SIG-M5 (cell line): ENCODE results near the gene SUDS3.
A peak's percentile ranks its signal among the peaks of the same experiment; 100 is the strongest.
"Not testable (repeated sequence)": the region's sequence is repeated elsewhere in the genome, so short reads cannot be mapped to it uniquely, and the experiment has no call there.

ENCODE experiments used
- DNase-seq: peaks from one replicate; lab custom pipeline; 2025; lab: John Stamatoyannopoulos, UW

SUDS3 gene

DNA sequence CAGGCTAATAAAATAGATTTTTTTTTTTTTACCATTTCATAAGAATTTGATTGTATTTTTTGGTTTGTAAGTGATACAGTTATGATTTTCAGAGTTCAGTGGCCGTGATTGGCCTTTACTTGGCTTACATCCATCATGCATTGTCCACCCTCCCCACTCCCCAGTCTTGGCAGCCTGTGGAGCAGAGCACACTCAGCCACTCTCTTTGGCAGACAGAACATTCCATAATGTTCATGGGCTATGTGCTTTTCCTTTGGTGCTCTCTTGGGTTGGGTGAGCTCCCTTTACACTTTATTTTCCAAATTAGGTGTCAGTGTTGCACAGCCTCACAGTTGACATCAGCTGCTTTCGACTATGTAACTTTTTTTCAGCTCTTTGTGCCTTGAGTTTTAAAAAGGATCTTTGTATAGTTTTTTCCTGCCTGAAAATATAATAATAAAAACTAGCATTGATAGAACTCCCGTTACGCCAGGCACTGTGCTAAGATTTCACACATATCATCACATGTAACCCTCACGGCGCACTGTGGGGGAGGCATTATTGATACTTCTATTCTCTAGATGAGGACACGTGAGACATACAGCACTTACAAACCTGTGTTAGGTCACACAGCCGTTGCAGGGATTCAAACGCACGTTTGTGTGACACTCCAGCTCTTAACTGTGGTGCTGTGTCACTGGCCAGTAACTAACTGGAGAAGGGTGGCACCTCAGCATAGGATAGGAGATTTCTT lies 21.5 kb downstream of the SUDS3 start:
- DNase-seq, result no peak

GRCh38 chr12:118398524-118398923 lies 22.2 kb downstream of the SUDS3 start:
- DNase-seq, result no peak

DNA sequence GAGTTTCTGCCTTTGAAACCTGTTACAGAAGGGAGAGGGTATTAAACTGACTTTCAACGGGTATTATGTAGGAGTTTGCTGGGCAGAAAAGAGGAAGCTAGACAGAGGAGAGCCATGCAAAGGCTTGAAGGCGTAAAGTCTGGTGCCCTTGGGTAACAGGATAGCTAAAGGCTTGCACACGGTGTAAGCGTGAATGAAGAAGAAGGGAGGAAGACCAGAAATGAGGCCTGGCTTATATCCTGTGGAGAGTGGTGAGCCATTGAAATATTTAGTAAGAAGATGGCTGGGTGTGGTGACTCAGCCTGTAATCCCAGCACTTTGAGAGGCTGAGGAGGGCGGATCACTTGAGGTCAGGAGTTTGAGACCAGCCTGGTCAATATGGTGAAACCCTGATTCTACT lies 22.6 kb downstream of the SUDS3 start:
- peak; percentile 80 for DNase-seq

- no peak for DNase-seq
These were observed 25.9 kb downstream of the SUDS3 start for GRCh38 chr12:118402251-118402650.

- no peak for DNase-seq
These were observed 28.6 kb downstream of the SUDS3 start for GRCh38 chr12:118404876-118405521.

GRCh38 chr12:118408241-118408640 lies 31.9 kb downstream of the SUDS3 start:
- not testable (repeated sequence) for DNase-seq

- no peak for DNase-seq
These were observed 33.5 kb downstream of the SUDS3 start for GRCh38 chr12:118409834-118410233.

DNA sequence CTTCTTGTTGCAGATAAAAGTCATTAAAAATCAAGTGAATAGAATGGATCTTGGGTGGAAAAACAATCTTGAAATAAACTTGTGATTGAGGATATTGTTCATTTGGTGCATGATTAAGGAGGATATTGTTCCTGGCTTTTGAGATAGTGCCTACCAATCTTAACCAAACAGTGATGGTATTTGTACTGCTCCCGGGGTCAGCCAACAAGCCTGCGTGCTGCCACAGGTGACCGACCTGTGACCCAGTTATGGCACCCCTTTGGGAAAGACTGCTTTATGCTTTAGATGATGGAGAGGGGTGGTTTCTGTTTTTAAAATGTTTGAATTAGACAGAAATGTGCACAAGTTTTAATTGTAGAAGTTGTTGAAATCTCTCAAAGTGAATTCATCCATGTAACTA lies 41.6 kb downstream of the SUDS3 start:
- no peak for DNase-seq

DNA sequence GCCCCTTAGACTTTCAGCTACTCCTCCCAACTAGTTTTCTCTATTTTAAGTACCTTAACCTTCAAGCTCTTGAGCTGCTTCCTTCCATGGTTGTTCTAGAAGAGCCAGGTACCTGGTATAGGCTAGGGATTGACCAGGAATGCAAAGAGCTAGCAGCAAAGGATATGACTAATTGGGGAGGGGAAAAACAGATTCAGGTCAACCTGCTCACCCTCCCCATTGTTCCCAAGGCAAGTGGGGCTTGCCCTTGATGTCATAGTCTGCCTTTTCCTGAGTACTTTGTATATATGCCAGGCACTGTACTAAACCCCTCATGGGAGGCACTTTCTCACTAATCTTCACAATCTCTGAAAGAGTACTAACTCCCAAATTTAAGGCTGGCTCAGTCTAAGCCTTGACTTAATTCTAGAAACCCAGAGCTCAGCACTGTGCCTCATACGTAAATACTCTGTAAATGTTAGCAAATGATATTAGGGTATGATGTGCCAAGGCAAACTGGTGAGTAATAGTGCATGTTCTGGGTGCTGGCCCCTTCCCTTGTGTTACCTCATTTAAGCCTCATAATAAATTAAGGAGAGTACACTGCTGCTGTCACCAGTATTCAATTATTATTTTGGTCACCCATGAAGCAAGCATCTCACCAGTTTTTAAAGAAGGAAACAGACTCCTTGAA lies 42.2 kb downstream of the SUDS3 start:
- DNase-seq, result no peak

GRCh38 chr12:118420673-118421072 lies 44.3 kb downstream of the SUDS3 start:
- DNase-seq, result no peak

- no peak for DNase-seq
These were observed 48.5 kb downstream of the SUDS3 start for GRCh38 chr12:118424884-118425283.

GRCh38 chr12:118425364-118425763 lies 49.0 kb downstream of the SUDS3 start:
- no peak for DNase-seq

- no peak for DNase-seq
These were observed 51.5 kb downstream of the SUDS3 start for GRCh38 chr12:118427819-118428218.

- DNase-seq, result no peak
These were observed 52.3 kb downstream of the SUDS3 start for GRCh38 chr12:118428643-118429042.

- DNase-seq, result no peak
These were observed 53.5 kb downstream of the SUDS3 start for GRCh38 chr12:118429688-118430383.

- DNase-seq, result no peak
These were observed 54.2 kb downstream of the SUDS3 start for GRCh38 chr12:118430516-118430915.

- no peak for DNase-seq
These were observed 56.6 kb downstream of the SUDS3 start for GRCh38 chr12:118432812-118433545.

- DNase-seq, result no peak
These were observed 59.8 kb downstream of the SUDS3 start for GRCh38 chr12:118436002-118436730.

DNA sequence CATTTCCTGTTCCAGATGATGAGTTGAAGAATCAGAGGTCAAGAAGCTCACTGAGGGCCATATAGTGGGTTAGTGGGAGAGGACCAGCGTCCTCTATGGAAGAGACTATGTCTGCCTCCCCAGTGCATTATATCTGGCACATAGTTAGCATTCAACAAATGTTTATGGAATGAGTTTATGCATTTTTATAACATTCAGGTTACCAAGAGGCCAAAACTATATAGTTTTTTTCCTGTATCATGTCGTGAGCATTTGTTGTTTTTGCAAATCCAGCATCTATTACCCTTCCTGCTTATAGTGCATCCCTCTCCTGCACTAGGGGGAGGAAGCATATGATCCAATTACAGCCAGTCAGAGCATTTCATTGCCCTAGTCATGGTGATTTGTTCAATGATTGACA lies 60.6 kb downstream of the SUDS3 start:
- DNase-seq, result no peak

- no peak for DNase-seq
These were observed 62.7 kb downstream of the SUDS3 start for GRCh38 chr12:118439068-118439467.

DNA sequence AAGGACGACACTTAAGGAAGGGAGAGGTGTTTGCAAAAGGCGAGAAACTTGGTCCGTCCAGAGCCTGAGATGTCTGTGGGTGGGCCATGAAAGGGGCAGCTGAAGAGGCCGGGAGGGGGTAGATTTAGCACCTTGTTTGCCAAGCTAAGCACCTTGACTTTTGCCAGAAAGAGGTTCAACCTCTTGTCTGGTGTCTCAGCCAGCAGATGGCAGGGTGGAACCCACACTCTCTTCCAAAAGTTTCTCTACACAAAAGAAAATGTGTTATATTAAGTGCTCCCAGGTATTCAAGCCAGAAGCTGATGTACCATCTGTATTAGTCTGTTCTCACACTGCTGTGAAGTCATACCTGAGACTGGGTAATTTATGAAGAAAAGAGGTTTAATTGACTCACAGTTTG lies 69.9 kb downstream of the SUDS3 start:
- no peak for DNase-seq
